ENCODE data around the gene TRAK1. TPM values are rescaled to one million over a fixed set of nuclear protein-coding genes. Genes with fewer than 3 reads are reported as not detected.
"Not testable (repeated sequence)": the region's sequence is repeated elsewhere in the genome, so short reads cannot be mapped to it uniquely, and the experiment has no call there.

TRAK1 gene, protein sequence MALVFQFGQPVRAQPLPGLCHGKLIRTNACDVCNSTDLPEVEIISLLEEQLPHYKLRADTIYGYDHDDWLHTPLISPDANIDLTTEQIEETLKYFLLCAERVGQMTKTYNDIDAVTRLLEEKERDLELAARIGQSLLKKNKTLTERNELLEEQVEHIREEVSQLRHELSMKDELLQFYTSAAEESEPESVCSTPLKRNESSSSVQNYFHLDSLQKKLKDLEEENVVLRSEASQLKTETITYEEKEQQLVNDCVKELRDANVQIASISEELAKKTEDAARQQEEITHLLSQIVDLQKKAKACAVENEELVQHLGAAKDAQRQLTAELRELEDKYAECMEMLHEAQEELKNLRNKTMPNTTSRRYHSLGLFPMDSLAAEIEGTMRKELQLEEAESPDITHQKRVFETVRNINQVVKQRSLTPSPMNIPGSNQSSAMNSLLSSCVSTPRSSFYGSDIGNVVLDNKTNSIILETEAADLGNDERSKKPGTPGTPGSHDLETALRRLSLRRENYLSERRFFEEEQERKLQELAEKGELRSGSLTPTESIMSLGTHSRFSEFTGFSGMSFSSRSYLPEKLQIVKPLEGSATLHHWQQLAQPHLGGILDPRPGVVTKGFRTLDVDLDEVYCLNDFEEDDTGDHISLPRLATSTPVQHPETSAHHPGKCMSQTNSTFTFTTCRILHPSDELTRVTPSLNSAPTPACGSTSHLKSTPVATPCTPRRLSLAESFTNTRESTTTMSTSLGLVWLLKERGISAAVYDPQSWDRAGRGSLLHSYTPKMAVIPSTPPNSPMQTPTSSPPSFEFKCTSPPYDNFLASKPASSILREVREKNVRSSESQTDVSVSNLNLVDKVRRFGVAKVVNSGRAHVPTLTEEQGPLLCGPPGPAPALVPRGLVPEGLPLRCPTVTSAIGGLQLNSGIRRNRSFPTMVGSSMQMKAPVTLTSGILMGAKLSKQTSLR
- total RNA-seq (66.4 and 74.5 TPM in 2 replicates), polyA plus RNA-seq (28.6 and 37.3 TPM in 2 replicates)

DNA sequence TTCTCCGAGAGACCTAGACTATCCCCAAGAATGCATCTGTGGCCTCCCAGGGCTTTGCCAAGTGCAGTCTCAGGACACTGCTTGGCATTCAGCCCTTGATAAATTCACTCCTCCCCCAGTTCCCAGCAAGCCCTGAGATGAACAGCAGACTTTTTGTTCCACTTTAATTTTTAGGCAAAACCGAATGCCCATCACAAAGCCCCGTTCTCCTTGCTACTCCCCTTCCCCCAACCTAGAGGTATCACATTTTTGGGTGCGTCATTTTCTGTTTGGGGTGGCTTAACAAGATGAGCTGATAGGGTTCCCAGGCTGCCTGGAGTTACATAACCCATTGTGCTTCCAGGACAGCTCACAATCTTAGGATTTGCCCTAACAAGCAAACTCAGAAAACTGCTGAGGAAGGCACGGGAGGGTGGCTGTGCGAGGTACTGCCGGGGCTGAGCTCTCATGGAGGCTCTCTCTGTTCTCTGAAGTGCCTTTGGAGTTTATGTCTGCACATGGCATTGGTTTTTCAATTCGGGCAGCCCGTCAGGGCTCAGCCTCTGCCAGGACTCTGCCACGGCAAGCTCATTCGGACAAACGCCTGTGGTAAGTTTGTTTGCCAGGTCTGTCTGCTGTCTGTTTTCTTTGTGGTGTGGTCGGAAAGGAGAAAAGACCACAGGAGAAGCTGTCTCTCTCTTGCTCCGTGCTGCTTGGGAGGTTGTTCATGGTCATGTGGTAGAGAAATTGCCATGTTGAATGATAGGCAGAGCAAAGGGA lies at the start of gene TRAK1:
TRAK1 (plus strand) TSS at position 385 of the 759 bp plus-strand sequence; CDS start at position 498, 113 bp downstream.
- H3K9me3 ChIP-seq (ENCODE audit: low read depth) = no peaks in the 10 kb centered on the region
- H3K4me3 ChIP-seq = no peak within 1 kb of the TSS
- H3K4me1 ChIP-seq (ENCODE audit: low read depth) = no peaks in the 10 kb centered on the region
- DNase-seq (ENCODE audit: low read depth in 1 of 2, low spot score in 1 of 2) = peak in 1 of 2 donors; percentile 88
- no peak within 1 kb of the TSS for H3K27ac ChIP-seq
- no peaks in the 10 kb centered on the region for H3K27me3 ChIP-seq
- no peaks in the 10 kb centered on the region for H3K36me3 ChIP-seq
- TF ChIP-seq, protein P1, sequence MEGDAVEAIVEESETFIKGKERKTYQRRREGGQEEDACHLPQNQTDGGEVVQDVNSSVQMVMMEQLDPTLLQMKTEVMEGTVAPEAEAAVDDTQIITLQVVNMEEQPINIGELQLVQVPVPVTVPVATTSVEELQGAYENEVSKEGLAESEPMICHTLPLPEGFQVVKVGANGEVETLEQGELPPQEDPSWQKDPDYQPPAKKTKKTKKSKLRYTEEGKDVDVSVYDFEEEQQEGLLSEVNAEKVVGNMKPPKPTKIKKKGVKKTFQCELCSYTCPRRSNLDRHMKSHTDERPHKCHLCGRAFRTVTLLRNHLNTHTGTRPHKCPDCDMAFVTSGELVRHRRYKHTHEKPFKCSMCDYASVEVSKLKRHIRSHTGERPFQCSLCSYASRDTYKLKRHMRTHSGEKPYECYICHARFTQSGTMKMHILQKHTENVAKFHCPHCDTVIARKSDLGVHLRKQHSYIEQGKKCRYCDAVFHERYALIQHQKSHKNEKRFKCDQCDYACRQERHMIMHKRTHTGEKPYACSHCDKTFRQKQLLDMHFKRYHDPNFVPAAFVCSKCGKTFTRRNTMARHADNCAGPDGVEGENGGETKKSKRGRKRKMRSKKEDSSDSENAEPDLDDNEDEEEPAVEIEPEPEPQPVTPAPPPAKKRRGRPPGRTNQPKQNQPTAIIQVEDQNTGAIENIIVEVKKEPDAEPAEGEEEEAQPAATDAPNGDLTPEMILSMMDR (IDR thresholded peaks at IDR 0.05; ENCODE audit: low read depth, low read length) = no peak

DNA sequence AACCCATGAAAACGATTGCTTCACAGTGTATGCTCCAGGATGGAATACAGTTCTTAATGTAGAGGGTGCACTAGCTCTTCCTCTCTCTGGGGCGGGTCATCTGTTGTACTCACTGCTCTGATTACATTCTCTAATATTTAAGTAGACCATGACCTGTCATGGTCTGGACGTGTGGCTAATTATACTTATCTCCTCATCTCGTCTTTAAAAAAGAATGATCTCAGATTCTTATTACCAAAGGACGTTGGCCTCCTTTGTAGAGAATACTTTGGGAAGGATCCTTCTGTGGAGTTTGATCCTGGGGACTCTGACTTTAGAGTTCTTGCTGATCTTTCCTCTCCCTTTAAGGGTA lies 48.4 kb upstream of the TRAK1 start:
- Histone ChIP-seq H3K27me3 (no peaks in the 10 kb centered on the region), H3K36me3 (no peaks in the 10 kb centered on the region), H3K4me3 (no peak overlapping the region), H3K9me3 (ENCODE audit: low read depth) (no peaks in the 10 kb centered on the region), H3K4me1 (ENCODE audit: low read depth) (peaks cover 21% of the 10 kb centered on the region), H3K27ac (peak overlapping the region; percentile 81)
- TF ChIP-seq, protein P1 (IDR thresholded peaks at IDR 0.05; ENCODE audit: low read depth, low read length) = no peak
- peak in 1 of 2 donors; percentile 25 for DNase-seq (ENCODE audit: low read depth in 1 of 2, low spot score in 1 of 2)

DNA sequence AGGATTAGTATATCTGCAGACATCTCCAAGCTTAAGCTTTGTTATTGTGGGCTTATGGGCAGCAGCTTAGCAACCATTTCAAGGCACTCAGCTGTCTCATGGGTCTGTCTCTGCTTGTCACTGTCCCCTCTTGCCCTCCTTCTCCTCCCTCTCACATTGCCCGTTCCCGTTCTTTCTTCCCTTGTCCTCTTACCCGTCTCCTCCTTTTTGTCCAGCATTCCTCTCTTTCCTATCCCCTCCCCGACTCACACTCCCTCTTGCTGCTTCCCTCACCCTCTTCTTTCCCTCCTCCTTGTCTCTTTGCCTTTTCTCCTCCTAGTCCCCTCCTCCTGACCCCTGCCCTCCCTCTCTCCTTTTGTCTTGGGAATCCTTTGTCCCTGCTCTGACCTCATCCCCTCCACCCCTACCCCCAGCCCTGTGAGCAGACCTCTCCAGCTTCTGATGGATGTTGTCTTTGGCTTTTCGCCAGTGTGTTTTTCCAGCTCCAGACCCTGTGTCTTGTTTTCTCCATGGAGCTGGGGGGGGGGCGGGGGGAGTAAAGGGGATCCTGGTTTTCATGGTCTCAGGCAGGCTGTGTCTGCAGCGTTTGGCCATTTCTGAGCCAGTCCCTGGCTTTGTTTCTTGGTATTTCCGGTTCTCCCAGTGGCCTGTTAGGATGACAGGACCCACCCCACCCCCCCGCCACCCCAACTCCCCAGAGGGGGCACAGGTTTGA lies 47.9 kb upstream of the TRAK1 start:
- no peak overlapping the region for H3K4me3 ChIP-seq
- no peaks in the 10 kb centered on the region for H3K27me3 ChIP-seq
- TF ChIP-seq, protein P1 (IDR thresholded peaks at IDR 0.05; ENCODE audit: low read depth, low read length) = no peak
- H3K27ac ChIP-seq = peak overlapping the region; percentile 81
- peaks cover 27% of the 10 kb centered on the region for H3K4me1 ChIP-seq (ENCODE audit: low read depth)
- peak; percentile 73 to 93 for DNase-seq (ENCODE audit: low read depth in 1 of 2, low spot score in 1 of 2)
- no peaks in the 10 kb centered on the region for H3K36me3 ChIP-seq
- no peaks in the 10 kb centered on the region for H3K9me3 ChIP-seq (ENCODE audit: low read depth)

DNA sequence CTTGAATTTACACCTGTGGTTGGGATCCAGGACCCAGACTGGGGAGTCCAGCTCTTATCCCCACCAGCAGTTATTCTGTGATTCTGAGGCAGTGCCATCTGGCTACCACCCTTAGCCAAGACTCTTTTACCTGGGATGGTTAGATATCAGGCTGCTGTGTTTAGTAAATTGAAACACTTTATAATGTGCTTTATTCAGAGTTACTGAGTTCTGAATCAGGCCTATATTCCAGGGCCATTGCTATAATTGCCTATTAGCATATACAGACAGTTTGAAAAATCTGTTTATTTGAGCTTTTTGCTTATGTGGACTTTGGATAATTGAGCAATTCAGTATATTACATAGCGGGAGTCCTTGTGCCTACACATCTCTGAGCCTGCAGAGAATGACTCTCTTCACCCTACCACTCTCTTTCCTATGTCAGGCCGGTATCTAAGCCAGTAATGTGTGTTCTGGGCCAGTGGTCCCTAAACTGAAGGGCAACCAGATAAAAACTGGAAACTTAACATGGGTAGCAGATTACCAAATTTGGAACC lies 45.4 kb upstream of the TRAK1 start:
- no peak overlapping the region for H3K27ac ChIP-seq
- TF ChIP-seq, protein P1 (IDR thresholded peaks at IDR 0.05; ENCODE audit: low read depth, low read length) = no peak

DNA sequence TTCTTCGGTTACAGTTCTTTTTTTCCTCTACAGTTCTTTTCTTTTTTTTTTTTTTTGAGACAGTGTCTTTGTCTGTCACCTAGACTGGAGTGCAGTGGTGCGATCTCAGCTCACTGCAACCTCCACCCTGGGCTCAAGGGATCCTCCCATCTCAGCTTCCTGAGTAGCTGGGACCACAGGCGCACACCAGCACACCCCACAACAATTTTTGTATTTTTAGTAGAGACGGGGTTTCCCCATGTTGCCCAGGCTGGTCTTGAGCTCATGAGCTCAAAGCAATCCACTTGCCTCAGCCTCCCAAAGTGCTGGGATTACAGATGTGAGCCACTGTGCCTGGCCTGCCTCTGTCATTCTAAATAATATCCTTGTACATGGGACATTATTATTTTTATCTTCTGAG lies 42.6 kb upstream of the TRAK1 start:
- not testable (repeated sequence) for H3K9me3 ChIP-seq (ENCODE audit: low read depth); H3K4me3 ChIP-seq; DNase-seq (ENCODE audit: low read depth in 1 of 2, low spot score in 1 of 2); H3K27me3 ChIP-seq; H3K27ac ChIP-seq; H3K36me3 ChIP-seq
- peaks cover 18% of the 10 kb centered on the region for H3K4me1 ChIP-seq (ENCODE audit: low read depth)

More for the DNA sequence above, 45.4 kb upstream of the TRAK1 start:
- no peak for DNase-seq (ENCODE audit: low read depth in 1 of 2, low spot score in 1 of 2)
- Histone ChIP-seq H3K9me3 (ENCODE audit: low read depth) (no peaks in the 10 kb centered on the region), H3K4me1 (ENCODE audit: low read depth) (peaks cover 27% of the 10 kb centered on the region), H3K36me3 (no peaks in the 10 kb centered on the region), H3K4me3 (no peak overlapping the region), H3K27me3 (no peaks in the 10 kb centered on the region)
